DOHH2 (cell line): Measurements from ENCODE around the gene NOXA1.

Source experiments
- EZH2phosphoT487 ChIP-seq: fragments of 200-600 bp; sonication (generic); IDR thresholded peaks from 2 replicates; pipeline ENCODE4 v1.6.1; 2017; ENCODE audit warnings: borderline replicate concordance, mild to moderate bottlenecking, antibody characterized with exemption, low read length, moderate library complexity, mixed read lengths
- TF ChIP-seq, protein P1 (sequence below): fragments of 200-600 bp; sonication (generic); IDR thresholded peaks from one replicate; pipeline ENCODE4 v1.5.1; 2014; ENCODE audit warnings: antibody characterized with exemption, mild to moderate bottlenecking, low read depth, low read length; ENCODE audit not compliant: poor library complexity, severe bottlenecking

DNA sequence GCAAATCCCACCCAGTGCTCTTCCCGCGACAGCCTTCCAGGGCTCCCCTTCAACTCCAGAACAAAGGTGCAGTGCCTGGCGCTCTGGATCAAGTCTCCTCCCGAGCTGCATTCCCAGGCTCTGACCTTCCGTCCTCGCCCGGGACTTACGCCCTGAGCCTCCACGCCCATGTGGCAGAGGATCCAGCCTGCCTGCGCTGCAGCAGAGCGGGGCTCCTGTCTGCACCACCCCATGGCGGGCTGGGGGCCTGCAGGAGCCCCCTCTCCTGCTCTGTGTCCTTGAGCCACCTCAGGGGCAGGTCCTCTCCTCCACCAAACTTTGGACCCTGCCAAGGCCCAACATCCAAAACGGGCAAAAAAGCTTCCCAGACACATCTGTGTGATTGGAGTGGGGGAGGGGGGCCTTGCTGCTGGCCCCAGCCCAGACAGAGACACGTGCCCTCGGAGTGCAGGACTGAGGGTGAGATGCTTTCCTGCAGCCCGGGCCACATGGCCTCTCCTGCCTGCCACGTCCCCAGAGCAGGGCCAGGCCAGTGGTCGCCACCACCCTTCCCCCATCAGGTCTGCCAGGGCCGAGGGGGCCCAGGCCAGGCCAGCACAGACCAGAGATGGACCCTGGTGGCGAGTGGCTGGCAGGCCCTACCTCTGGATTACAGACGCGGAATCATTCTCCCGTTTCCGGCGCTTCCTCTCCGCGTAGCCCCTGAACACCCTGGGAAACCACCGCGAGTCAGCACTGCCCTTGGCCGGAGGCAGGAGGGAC lies 31.6 kb downstream of the NOXA1 start:
- TF ChIP-seq EZH2phosphoT487, result no peak
- TF ChIP-seq, protein P1, sequence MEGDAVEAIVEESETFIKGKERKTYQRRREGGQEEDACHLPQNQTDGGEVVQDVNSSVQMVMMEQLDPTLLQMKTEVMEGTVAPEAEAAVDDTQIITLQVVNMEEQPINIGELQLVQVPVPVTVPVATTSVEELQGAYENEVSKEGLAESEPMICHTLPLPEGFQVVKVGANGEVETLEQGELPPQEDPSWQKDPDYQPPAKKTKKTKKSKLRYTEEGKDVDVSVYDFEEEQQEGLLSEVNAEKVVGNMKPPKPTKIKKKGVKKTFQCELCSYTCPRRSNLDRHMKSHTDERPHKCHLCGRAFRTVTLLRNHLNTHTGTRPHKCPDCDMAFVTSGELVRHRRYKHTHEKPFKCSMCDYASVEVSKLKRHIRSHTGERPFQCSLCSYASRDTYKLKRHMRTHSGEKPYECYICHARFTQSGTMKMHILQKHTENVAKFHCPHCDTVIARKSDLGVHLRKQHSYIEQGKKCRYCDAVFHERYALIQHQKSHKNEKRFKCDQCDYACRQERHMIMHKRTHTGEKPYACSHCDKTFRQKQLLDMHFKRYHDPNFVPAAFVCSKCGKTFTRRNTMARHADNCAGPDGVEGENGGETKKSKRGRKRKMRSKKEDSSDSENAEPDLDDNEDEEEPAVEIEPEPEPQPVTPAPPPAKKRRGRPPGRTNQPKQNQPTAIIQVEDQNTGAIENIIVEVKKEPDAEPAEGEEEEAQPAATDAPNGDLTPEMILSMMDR, result no peak
